ENCODE data around the gene KIRREL1.

KIRREL1 gene

GRCh38 chr1:157965584-157965983 is 27.9 kb upstream of the KIRREL1 start:
- Mint-ChIP-seq H3K36me3 (ENCODE audit: low read depth) (no peaks in the 10 kb centered on the region), H3K9me3 (no peaks in the 10 kb centered on the region)

DNA sequence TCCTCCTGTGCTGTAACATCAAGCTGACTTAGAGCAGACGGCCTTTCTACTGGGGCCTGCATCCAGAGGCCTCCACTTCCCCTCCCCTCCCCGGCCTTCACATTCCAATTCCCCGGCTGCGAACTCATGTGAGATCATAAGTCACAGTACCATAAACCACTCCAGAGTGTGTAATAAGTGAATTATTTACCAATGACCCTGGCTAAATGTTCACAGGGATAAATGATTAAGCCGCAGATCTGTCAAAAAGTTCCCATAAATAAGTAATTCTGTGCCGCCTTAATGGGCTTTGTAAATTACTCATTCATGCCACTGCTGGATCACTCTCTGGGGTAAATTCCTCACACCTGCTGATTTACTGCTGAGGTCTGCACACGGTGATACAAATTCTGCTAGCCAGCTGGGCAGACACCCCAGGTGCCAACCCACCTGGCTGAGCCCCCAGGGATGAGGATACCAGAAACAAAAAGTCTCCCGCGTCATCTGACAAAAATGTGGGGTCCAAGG is 27.4 kb upstream of the KIRREL1 start:
- Mint-ChIP-seq H3K4me3 (no peak overlapping the region), H3K9me3 (no peaks in the 10 kb centered on the region), H3K4me1 (ENCODE audit: low read depth) (no peaks in the 10 kb centered on the region), H3K36me3 (ENCODE audit: low read depth) (no peaks in the 10 kb centered on the region), H3K27ac (no peak overlapping the region), H3K27me3 (ENCODE audit: low read depth) (peaks cover 5% of the 10 kb centered on the region)

More at GRCh38 chr1:157965584-157965983, 27.9 kb upstream of the KIRREL1 start:
- Mint-ChIP-seq H3K27me3 (ENCODE audit: low read depth) (peaks cover 5% of the 10 kb centered on the region), H3K27ac (no peak overlapping the region), H3K4me3 (no peak overlapping the region), H3K4me1 (ENCODE audit: low read depth) (no peaks in the 10 kb centered on the region)

DNA sequence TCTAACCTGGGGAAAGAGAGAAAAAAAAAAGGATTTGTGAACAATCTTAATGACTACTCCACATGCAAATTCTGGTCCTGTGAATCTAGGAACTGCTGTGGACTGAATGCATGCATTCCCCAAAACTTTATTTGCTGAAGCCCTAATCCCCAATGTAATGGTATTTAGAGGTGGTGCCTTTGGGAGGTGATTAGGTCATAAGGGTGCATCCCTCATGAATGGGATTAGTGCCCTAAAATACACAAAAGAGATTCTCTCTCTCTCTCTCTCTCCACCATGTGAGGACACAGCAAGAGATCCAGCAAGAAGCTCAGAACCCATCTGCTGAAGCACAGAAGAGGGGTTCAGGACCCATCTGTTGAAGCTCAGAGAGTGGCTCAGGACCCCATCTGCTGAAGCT is 26.2 kb upstream of the KIRREL1 start:
- Mint-ChIP-seq H3K9me3 (no peaks in the 10 kb centered on the region), H3K4me3 (no peak overlapping the region), H3K36me3 (ENCODE audit: low read depth) (no peaks in the 10 kb centered on the region), H3K4me1 (ENCODE audit: low read depth) (no peaks in the 10 kb centered on the region), H3K27me3 (ENCODE audit: low read depth) (peaks cover 3% of the 10 kb centered on the region), H3K27ac (no peak overlapping the region)

GRCh38 chr1:157968508-157968907 is 24.9 kb upstream of the KIRREL1 start:
- H3K36me3 Mint-ChIP-seq (ENCODE audit: low read depth), result no peaks in the 10 kb centered on the region
- no peak overlapping the region for H3K27ac Mint-ChIP-seq
- H3K4me3 Mint-ChIP-seq, result no peak overlapping the region
- H3K9me3 Mint-ChIP-seq, result no peaks in the 10 kb centered on the region
- no peaks in the 10 kb centered on the region for H3K27me3 Mint-ChIP-seq (ENCODE audit: low read depth)
- H3K4me1 Mint-ChIP-seq (ENCODE audit: low read depth), result no peaks in the 10 kb centered on the region

- H3K27ac Mint-ChIP-seq, result no peak overlapping the region
- no peaks in the 10 kb centered on the region for H3K9me3 Mint-ChIP-seq
- no peaks in the 10 kb centered on the region for H3K27me3 Mint-ChIP-seq (ENCODE audit: low read depth)
- no peaks in the 10 kb centered on the region for H3K36me3 Mint-ChIP-seq (ENCODE audit: low read depth)
- H3K4me3 Mint-ChIP-seq, result no peak overlapping the region
- H3K4me1 Mint-ChIP-seq (ENCODE audit: low read depth), result no peaks in the 10 kb centered on the region
These were observed 24.5 kb upstream of the KIRREL1 start for GRCh38 chr1:157968946-157969345.

- Mint-ChIP-seq H3K27ac (no peak overlapping the region), H3K9me3 (no peaks in the 10 kb centered on the region), H3K4me3 (no peak overlapping the region), H3K4me1 (ENCODE audit: low read depth) (no peaks in the 10 kb centered on the region), H3K27me3 (ENCODE audit: low read depth) (no peaks in the 10 kb centered on the region), H3K36me3 (ENCODE audit: low read depth) (no peaks in the 10 kb centered on the region)
These were observed 23.6 kb upstream of the KIRREL1 start for GRCh38 chr1:157969697-157970485.

- no peaks in the 10 kb centered on the region for H3K27me3 Mint-ChIP-seq (ENCODE audit: low read depth)
- H3K27ac Mint-ChIP-seq, result no peak overlapping the region
- no peaks in the 10 kb centered on the region for H3K4me1 Mint-ChIP-seq (ENCODE audit: low read depth)
- no peaks in the 10 kb centered on the region for H3K36me3 Mint-ChIP-seq (ENCODE audit: low read depth)
- H3K9me3 Mint-ChIP-seq, result no peaks in the 10 kb centered on the region
- H3K4me3 Mint-ChIP-seq, result no peak overlapping the region
These were observed 21.7 kb upstream of the KIRREL1 start for GRCh38 chr1:157971769-157972168.

DNA sequence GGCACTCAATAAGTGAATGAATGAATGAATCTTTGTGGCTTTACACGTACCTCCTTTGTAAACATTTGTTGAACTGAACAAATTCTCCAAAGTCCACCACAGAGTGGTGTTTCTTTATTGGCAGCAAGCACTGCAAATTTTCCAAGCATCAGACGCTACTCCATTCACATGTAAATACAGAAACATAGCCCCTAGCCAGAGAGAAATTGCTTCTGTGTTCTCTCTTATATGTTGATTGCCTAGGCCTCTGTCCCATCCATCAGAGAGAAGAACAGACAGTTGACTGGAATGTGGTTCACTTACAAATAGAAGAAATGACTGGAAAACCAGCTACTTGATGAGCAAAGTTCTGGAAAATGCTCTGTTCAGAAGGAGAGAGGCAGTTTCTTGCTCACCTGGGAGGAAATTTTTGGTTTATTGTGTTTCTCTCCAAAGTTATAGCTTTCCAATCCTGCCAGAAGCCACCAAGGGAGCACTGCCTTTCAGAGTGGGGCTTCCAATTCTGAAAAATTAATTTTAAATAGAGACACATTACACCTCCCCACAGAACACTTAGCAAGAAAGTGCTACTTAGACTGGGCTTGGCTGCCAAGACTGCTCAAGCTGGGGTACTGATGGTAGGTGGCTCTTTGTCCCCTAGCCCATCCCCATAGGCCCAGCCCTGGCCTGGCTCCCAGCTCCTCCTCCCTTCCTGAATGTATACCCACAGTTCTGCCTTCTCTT is 18.1 kb upstream of the KIRREL1 start:
- Mint-ChIP-seq H3K4me1 (ENCODE audit: low read depth) (no peaks in the 10 kb centered on the region), H3K27me3 (ENCODE audit: low read depth) (peaks cover 6% of the 10 kb centered on the region), H3K36me3 (ENCODE audit: low read depth) (no peaks in the 10 kb centered on the region), H3K4me3 (no peak overlapping the region), H3K27ac (no peak overlapping the region), H3K9me3 (no peaks in the 10 kb centered on the region)

DNA sequence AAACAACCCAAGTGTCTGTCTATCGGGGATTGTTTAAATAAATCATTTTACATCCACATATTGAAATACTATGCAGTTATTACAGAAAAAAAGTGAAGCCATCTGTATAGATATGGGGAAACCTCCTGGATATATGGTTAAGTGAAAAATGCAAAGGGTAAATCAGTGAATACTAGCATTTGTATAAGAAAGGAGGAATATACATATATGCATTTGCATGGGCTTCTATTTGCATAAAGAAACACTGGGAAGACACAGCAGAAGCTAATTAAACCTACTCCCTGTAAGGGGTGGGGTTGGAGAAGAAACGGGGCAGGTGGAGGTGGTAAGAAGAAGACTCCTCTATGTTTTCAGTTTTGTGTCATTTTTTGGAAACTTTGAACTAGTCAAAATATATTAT is 16.6 kb upstream of the KIRREL1 start:
- H3K27ac Mint-ChIP-seq, result no peak overlapping the region
- no peaks in the 10 kb centered on the region for H3K4me1 Mint-ChIP-seq (ENCODE audit: low read depth)
- no peaks in the 10 kb centered on the region for H3K36me3 Mint-ChIP-seq (ENCODE audit: low read depth)
- H3K4me3 Mint-ChIP-seq, result no peak overlapping the region
- H3K9me3 Mint-ChIP-seq, result no peaks in the 10 kb centered on the region
- peaks cover 9% of the 10 kb centered on the region for H3K27me3 Mint-ChIP-seq (ENCODE audit: low read depth)

- peaks cover 9% of the 10 kb centered on the region for H3K27me3 Mint-ChIP-seq (ENCODE audit: low read depth)
- H3K36me3 Mint-ChIP-seq (ENCODE audit: low read depth), result no peaks in the 10 kb centered on the region
- H3K27ac Mint-ChIP-seq, result no peak overlapping the region
- H3K4me3 Mint-ChIP-seq, result no peak overlapping the region
- H3K4me1 Mint-ChIP-seq (ENCODE audit: low read depth), result no peaks in the 10 kb centered on the region
- H3K9me3 Mint-ChIP-seq, result no peaks in the 10 kb centered on the region
These were observed 14.7 kb upstream of the KIRREL1 start for GRCh38 chr1:157978586-157979403.

DNA sequence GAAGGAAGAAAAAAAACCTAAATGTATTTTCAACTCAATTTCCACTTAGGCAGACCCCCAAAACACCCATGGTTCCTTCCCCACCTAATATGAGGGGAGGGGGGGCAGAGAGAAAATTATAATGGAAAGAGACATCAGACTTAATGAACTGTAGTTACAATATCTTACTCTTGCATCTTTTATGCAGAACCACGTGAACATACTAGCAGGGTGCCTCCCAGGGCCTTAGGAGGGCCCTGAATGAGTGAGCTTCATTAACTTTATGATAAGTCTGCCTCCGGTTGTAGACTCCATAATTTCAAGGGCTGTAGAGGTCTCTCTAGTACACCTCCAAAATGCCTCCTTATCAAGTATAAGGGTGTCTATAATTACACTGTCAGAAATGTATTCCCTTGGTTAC is 11.3 kb upstream of the KIRREL1 start:
- H3K4me1 Mint-ChIP-seq (ENCODE audit: low read depth), result no peaks in the 10 kb centered on the region
- no peak overlapping the region for H3K27ac Mint-ChIP-seq
- no peaks in the 10 kb centered on the region for H3K9me3 Mint-ChIP-seq
- H3K36me3 Mint-ChIP-seq (ENCODE audit: low read depth), result no peaks in the 10 kb centered on the region
- H3K4me3 Mint-ChIP-seq, result no peak overlapping the region
- peaks cover 9% of the 10 kb centered on the region for H3K27me3 Mint-ChIP-seq (ENCODE audit: low read depth)

- Mint-ChIP-seq H3K27ac (no peak overlapping the region), H3K9me3 (no peaks in the 10 kb centered on the region), H3K27me3 (ENCODE audit: low read depth) (peaks cover 6% of the 10 kb centered on the region), H3K4me3 (no peak overlapping the region), H3K36me3 (ENCODE audit: low read depth) (no peaks in the 10 kb centered on the region), H3K4me1 (ENCODE audit: low read depth) (no peaks in the 10 kb centered on the region)
These were observed 9.7 kb upstream of the KIRREL1 start for GRCh38 chr1:157983787-157984186.

DNA sequence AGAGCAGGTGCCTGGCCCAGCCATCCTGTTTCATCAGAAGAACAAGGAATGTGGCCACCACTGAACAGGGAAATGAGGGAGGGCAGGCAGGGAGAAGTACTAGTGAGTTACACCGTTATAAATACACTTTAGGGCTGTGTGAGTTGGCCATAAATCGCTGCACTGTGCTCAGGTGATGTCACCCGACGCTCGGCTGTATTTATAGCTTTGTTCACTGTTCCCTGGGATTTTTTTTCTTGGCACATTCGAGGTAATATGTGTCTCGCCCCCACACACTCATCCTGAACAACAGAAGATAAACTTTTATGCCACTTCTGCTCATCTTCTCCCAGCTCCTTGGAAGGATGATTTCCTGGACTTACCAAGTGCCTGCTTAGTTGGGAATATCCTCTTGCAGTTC is 9.0 kb upstream of the KIRREL1 start:
- no peaks in the 10 kb centered on the region for H3K4me1 Mint-ChIP-seq (ENCODE audit: low read depth)
- no peak overlapping the region for H3K4me3 Mint-ChIP-seq
- no peak overlapping the region for H3K27ac Mint-ChIP-seq
- no peaks in the 10 kb centered on the region for H3K36me3 Mint-ChIP-seq (ENCODE audit: low read depth)
- H3K27me3 Mint-ChIP-seq (ENCODE audit: low read depth), result peaks cover 3% of the 10 kb centered on the region
- no peaks in the 10 kb centered on the region for H3K9me3 Mint-ChIP-seq

DNA sequence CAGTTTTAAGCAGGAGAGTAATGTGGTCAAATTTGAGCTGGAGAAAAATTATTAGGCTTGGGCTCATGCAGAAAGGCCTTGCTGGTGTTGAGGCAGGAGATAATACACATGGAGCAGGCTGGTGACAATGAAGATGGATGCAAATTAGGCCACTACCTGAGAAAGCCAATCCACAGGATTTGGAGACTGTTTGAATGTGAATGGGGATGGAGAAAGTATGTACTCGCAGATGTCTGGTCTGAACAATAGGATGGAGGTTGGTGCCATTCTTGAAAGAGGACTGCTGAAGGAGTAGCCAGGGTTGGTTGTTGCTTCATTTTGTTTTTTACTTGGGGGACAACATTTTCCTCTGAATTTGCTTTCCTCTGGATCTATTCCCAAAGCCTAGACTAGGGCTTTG is 8.0 kb upstream of the KIRREL1 start:
- H3K4me3 Mint-ChIP-seq, result no peak overlapping the region
- H3K27ac Mint-ChIP-seq, result no peak overlapping the region
- H3K4me1 Mint-ChIP-seq (ENCODE audit: low read depth), result no peaks in the 10 kb centered on the region
- H3K36me3 Mint-ChIP-seq (ENCODE audit: low read depth), result no peaks in the 10 kb centered on the region
- no peaks in the 10 kb centered on the region for H3K9me3 Mint-ChIP-seq
- H3K27me3 Mint-ChIP-seq (ENCODE audit: low read depth), result peaks cover 5% of the 10 kb centered on the region

Measured in T-helper 1 cell treated with Interleukin-12 subunit alpha and Interleukin-12 subunit beta and Interleukin-4 antibody, amounts not matched to agents 30 μg/mL and 1 μg/mL, for 36 hours (primary cell).